GM23338 (cell line): ENCODE measurements around the gene ZMYND8. TPM values are rescaled to one million over a fixed set of nuclear protein-coding genes. Genes with fewer than 3 reads are reported as not detected.

Source experiments
- ATAC-seq: fragments of 200-7000 bp; cut with Tn5 transposase; 3 replicates; pipeline ENCODE4 v1.9.1; 2020
- DNase-seq: peaks from one replicate; pipeline ENCODE4 v3.0.0-alpha.2; 2015; ENCODE audit warnings: low spot score
- H2AFZ ChIP-seq: fragments of 200-600 bp; sonication (generic); 2 replicates; pipeline ENCODE4 v1.8.0; 2016; ENCODE audit warnings: antibody characterized with exemption, mild to moderate bottlenecking, moderate library complexity
- H3F3A ChIP-seq: fragments of 200-600 bp; sonication (generic); replicated peaks from 2 replicates; pipeline ENCODE4 v1.8.0; 2017; ENCODE audit warnings: antibody characterized with exemption, mixed run types, low read depth
- H3K27ac ChIP-seq: fragments of 200-600 bp; sonication (generic); 2 replicates; pipeline ENCODE4 v1.6.1; 2016; ENCODE audit warnings: low read depth
- H3K27me3 ChIP-seq: fragments of 200-600 bp; sonication (generic); 2 replicates; pipeline ENCODE4 v1.8.0; 2016; ENCODE audit warnings: mild to moderate bottlenecking, mixed run types, moderate library complexity; ENCODE audit not compliant: insufficient read depth
- H3K36me3 ChIP-seq: fragments of 200-600 bp; sonication (generic); 2 replicates; pipeline ENCODE4 v1.8.0; 2016; ENCODE audit warnings: mild to moderate bottlenecking; ENCODE audit not compliant: insufficient read depth
- H3K4me1 ChIP-seq: fragments of 200-600 bp; sonication (generic); 2 replicates; pipeline ENCODE4 v1.8.0; 2016; ENCODE audit warnings: mild to moderate bottlenecking, moderate library complexity; ENCODE audit not compliant: insufficient read depth
- H3K4me2 ChIP-seq: fragments of 200-600 bp; sonication (generic); 2 replicates; pipeline ENCODE4 v1.7.1; 2017; ENCODE audit warnings: mixed run types
- H3K4me3 ChIP-seq: fragments of 200-600 bp; sonication (generic); 2 replicates; pipeline ENCODE4 v1.6.1; 2016; ENCODE audit warnings: mixed run types
- H3K79me2 ChIP-seq: fragments of 200-600 bp; sonication (generic); replicated peaks from 2 replicates; pipeline ENCODE4 v1.8.0; 2017; ENCODE audit warnings: mild to moderate bottlenecking; ENCODE audit not compliant: insufficient read depth
- H3K9me2 ChIP-seq: fragments of 200-600 bp; sonication (generic); 2 replicates; pipeline ENCODE4 v1.8.0; 2017; ENCODE audit not compliant: insufficient read depth
- H4K20me1 ChIP-seq: fragments of 200-600 bp; sonication (generic); replicated peaks from 2 replicates; pipeline ENCODE4 v1.8.0; 2017; ENCODE audit warnings: mild to moderate bottlenecking; ENCODE audit not compliant: insufficient read depth
- H3K27ac Mint-ChIP-seq: 2 replicates; pipeline ENCODE4 v1.8.0; 2020; ENCODE audit warnings: inconsistent platforms, mild to moderate bottlenecking, moderate library complexity, mixed read lengths
- H3K27me3 Mint-ChIP-seq: 3 replicates; pipeline ENCODE4 v1.8.0; 2022; ENCODE audit warnings: low read depth, mild to moderate bottlenecking, moderate library complexity, mixed read lengths, inconsistent platforms; ENCODE audit not compliant: insufficient read depth, poor library complexity
- H3K36me3 Mint-ChIP-seq: 3 replicates; pipeline ENCODE4 v1.8.0; 2021; ENCODE audit warnings: low read depth, mild to moderate bottlenecking, inconsistent platforms, moderate library complexity, mixed read lengths
- H3K4me1 Mint-ChIP-seq: 3 replicates; pipeline ENCODE4 v1.8.0; 2020; ENCODE audit warnings: mild to moderate bottlenecking, inconsistent platforms, mixed read lengths
- H3K4me3 Mint-ChIP-seq: 3 replicates; pipeline ENCODE4 v1.8.0; 2021; ENCODE audit warnings: moderate library complexity, mild to moderate bottlenecking, inconsistent platforms, mixed read lengths
- H3K9me3 Mint-ChIP-seq: 3 replicates; pipeline ENCODE4 v1.8.0; 2020; ENCODE audit warnings: moderate library complexity, mild to moderate bottlenecking, inconsistent platforms, mixed read lengths
- CREB1 ChIP-seq: fragments of 250-450 bp; sonication (Bioruptor Pico); IDR thresholded peaks from 2 replicates; pipeline ENCODE4 v1.5.0; 2020; ENCODE audit warnings: low read depth, mild to moderate bottlenecking, moderate library complexity
- EZH2 ChIP-seq: fragments of 200-600 bp; sonication (generic); IDR thresholded peaks from one replicate; pipeline ENCODE4 v1.8.0; 2017; ENCODE audit warnings: antibody characterized with exemption, mild to moderate bottlenecking, low read depth; ENCODE audit not compliant: unreplicated experiment
- EZH2phosphoT487 ChIP-seq: fragments of 200-600 bp; sonication (generic); IDR thresholded peaks from one replicate; pipeline ENCODE4 v1.8.1; 2018; ENCODE audit warnings: antibody characterized with exemption; ENCODE audit not compliant: unreplicated experiment
- NANOG ChIP-seq: IDR thresholded peaks from 2 replicates; pipeline ENCODE4 v1.6.1; 2016; ENCODE audit warnings: antibody characterized with exemption, borderline replicate concordance
- POLR2AphosphoS5 ChIP-seq: IDR thresholded peaks from 2 replicates; pipeline ENCODE4 v1.6.1; 2016; ENCODE audit warnings: antibody characterized with exemption, low read depth
- STAT1 ChIP-seq: IDR thresholded peaks from one replicate; pipeline ENCODE4 v1.6.1; 2016; ENCODE audit warnings: antibody characterized with exemption; ENCODE audit not compliant: unreplicated experiment
- ZNF114 ChIP-seq: fragments of 250-450 bp; sonication (Bioruptor Pico); IDR thresholded peaks from 2 replicates; pipeline ENCODE4 v1.5.0; 2020; ENCODE audit warnings: mild to moderate bottlenecking, moderate library complexity
- polyA plus RNA-seq: library from polyadenylated mRNA; unstranded; fragments of >200 nt; fragmentation: Nextera tagmentation; extraction: Ambion mirVana; gene quantifications from 2 replicates; pipeline ENCODE4 v1.2.1, GENCODE V29; 2016
- total RNA-seq: library from RNA; depleted of rRNA; stranded (reverse); fragments of >200 nt; shearing (Covaris generic); gene quantifications from 2 replicates; pipeline ENCODE4 v1.2.3, GENCODE V29; 2014
- TF ChIP-seq, protein P1 (sequence below): fragments of 250-450 bp; sonication (Bioruptor Pico); IDR thresholded peaks from 2 replicates; pipeline ENCODE4 v1.5.0; 2020; ENCODE audit warnings: mild to moderate bottlenecking, moderate library complexity
- TF ChIP-seq, protein P2 (sequence below): IDR thresholded peaks from 2 replicates; pipeline ENCODE4 v1.6.1; 2016; ENCODE audit warnings: antibody characterized with exemption
- TF ChIP-seq, protein P3 (sequence below), 2 experiments: fragments of 200-600 bp in 1 of 2; sonication (generic) in 1 of 2; conservative IDR thresholded peaks; 2 replicates each; pipeline versions ENCODE4 v1.5.1 to v1.6.1; 2016 to 2017; ENCODE audit warnings: antibody characterized with exemption in 2 of 2, low read depth in 2 of 2, mild to moderate bottlenecking in 2 of 2, moderate library complexity in 1 of 2

ZMYND8 gene
- total and polyA plus RNA-seq, 2 experiments from 2014 or later = 70.9 to 128 TPM

DNA sequence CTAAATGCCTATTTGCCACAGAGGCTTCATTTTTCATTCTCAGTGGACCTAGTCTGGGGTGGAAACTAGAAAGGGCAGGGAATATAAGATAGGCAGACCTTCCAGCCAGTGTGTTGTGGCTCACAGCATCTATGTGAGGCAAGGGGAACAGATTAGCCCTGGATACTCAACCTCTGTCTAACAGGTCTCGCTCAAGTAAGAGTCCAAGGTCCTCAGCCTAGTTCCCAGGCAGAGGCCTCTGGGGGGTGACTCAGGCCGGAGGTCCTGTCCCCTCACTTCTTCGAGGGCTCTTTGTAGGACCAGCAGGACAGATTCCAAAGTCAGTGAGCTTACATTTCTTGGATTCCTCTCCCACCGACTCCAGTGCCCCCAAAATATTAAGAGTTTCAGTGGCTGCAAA lies 106.6 kb downstream of the ZMYND8 start (continued):
- TF ChIP-seq, protein P1, sequence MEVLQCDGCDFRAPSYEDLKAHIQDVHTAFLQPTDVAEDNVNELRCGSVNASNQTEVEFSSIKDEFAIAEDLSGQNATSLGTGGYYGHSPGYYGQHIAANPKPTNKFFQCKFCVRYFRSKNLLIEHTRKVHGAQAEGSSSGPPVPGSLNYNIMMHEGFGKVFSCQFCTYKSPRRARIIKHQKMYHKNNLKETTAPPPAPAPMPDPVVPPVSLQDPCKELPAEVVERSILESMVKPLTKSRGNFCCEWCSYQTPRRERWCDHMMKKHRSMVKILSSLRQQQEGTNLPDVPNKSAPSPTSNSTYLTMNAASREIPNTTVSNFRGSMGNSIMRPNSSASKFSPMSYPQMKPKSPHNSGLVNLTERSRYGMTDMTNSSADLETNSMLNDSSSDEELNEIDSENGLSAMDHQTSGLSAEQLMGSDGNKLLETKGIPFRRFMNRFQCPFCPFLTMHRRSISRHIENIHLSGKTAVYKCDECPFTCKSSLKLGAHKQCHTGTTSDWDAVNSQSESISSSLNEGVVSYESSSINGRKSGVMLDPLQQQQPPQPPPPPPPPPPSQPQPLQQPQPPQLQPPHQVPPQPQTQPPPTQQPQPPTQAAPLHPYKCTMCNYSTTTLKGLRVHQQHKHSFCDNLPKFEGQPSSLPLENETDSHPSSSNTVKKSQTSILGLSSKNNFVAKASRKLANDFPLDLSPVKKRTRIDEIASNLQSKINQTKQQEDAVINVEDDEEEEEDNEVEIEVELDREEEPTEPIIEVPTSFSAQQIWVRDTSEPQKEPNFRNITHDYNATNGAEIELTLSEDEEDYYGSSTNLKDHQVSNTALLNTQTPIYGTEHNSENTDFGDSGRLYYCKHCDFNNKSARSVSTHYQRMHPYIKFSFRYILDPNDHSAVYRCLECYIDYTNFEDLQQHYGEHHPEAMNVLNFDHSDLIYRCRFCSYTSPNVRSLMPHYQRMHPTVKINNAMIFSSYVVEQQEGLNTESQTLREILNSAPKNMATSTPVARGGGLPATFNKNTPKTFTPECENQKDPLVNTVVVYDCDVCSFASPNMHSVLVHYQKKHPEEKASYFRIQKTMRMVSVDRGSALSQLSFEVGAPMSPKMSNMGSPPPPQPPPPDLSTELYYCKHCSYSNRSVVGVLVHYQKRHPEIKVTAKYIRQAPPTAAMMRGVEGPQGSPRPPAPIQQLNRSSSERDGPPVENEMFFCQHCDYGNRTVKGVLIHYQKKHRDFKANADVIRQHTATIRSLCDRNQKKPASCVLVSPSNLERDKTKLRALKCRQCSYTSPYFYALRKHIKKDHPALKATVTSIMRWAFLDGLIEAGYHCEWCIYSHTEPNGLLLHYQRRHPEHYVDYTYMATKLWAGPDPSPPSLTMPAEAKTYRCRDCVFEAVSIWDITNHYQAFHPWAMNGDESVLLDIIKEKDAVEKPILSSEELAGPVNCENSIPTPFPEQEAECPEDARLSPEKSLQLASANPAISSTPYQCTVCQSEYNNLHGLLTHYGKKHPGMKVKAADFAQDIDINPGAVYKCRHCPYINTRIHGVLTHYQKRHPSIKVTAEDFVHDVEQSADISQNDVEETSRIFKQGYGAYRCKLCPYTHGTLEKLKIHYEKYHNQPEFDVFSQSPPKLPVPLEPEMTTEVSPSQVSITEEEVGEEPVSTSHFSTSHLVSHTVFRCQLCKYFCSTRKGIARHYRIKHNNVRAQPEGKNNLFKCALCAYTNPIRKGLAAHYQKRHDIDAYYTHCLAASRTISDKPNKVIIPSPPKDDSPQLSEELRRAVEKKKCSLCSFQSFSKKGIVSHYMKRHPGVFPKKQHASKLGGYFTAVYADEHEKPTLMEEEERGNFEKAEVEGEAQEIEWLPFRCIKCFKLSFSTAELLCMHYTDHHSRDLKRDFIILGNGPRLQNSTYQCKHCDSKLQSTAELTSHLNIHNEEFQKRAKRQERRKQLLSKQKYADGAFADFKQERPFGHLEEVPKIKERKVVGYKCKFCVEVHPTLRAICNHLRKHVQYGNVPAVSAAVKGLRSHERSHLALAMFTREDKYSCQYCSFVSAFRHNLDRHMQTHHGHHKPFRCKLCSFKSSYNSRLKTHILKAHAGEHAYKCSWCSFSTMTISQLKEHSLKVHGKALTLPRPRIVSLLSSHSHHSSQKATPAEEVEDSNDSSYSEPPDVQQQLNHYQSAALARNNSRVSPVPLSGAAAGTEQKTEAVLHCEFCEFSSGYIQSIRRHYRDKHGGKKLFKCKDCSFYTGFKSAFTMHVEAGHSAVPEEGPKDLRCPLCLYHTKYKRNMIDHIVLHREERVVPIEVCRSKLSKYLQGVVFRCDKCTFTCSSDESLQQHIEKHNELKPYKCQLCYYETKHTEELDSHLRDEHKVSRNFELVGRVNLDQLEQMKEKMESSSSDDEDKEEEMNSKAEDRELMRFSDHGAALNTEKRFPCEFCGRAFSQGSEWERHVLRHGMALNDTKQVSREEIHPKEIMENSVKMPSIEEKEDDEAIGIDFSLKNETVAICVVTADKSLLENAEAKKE = no peak
- no peak for TF ChIP-seq NANOG

DNA sequence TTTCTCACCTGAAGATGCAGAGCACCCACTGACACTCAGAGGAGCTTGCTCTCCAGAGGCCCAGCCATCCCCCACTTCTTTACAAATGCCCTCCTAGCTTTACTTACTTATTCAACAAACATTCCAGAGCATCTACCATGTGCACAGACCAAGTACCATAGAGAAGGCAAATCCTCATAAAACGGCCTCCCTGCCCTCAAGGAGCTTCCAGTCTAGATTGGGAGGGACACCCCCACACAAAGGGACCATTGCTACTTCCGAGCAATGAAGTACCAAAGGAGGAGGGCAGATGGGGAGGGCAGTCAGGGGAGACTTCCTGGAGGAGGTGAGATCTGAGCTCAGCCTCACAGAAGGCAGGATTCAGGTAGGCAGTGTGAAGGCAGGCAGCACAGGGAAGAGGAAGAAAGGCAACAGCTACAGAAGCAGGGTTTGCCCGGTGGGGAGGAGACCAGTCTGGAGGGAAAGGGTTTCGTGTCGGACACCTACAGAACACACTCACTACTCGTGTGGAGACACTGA lies 108.0 kb downstream of the ZMYND8 start:
- no peak for ATAC-seq
- H3K27ac Mint-ChIP-seq = no peak overlapping the region
- no peak for DNase-seq
- no peak overlapping the region for H3K4me3 Mint-ChIP-seq
- peaks cover 8% of the 10 kb centered on the region; the same call in 2 of the 3 replicates for H3K4me1 Mint-ChIP-seq
- no peaks in the 10 kb centered on the region for H3K9me3 Mint-ChIP-seq
- peaks cover 17% of the 10 kb centered on the region for H3K27me3 Mint-ChIP-seq
- no peaks in the 10 kb centered on the region for H3K9me2 ChIP-seq
- H3K36me3 Mint-ChIP-seq = peaks cover 98% of the 10 kb centered on the region
- TF ChIP-seq EZH2 (no peak), POLR2AphosphoS5 (no peak)
- H3K79me2 ChIP-seq = peaks cover 88% of the 10 kb centered on the region
- H3K4me2 ChIP-seq = no peak overlapping the region
- peaks cover 65% of the 10 kb centered on the region for H3K36me3 ChIP-seq
- no peaks in the 10 kb centered on the region for H3K4me1 ChIP-seq
- H3F3A ChIP-seq = peaks cover 28% of the 10 kb centered on the region; the same call in 1 of the 2 replicates
- no peak overlapping the region for H3K27ac ChIP-seq
- H2AFZ ChIP-seq = no peak overlapping the region
- no peak overlapping the region for H3K4me3 ChIP-seq
- no peaks in the 10 kb centered on the region for H3K27me3 ChIP-seq
- H4K20me1 ChIP-seq = peaks cover 20% of the 10 kb centered on the region

DNA sequence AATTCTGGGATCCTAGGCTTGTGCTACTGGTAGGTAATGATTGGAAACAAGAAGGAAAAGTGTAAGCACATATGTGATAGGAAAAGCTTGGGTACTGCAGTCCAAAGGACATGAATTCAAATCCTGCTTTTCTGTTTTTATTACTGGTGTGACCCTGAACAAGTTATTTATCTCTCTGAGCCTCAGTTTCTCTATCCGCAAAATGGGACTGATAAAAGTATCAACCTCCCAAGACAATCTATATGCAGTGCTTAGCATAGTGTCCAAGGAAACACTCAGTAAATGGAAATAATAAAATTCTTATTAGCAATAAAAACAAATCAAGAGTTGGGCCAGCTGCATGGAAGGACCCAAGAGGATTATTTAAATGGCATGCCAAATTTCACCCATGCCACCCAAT lies 108.5 kb downstream of the ZMYND8 start:
- ATAC-seq = no peak
- TF ChIP-seq, protein P2, sequence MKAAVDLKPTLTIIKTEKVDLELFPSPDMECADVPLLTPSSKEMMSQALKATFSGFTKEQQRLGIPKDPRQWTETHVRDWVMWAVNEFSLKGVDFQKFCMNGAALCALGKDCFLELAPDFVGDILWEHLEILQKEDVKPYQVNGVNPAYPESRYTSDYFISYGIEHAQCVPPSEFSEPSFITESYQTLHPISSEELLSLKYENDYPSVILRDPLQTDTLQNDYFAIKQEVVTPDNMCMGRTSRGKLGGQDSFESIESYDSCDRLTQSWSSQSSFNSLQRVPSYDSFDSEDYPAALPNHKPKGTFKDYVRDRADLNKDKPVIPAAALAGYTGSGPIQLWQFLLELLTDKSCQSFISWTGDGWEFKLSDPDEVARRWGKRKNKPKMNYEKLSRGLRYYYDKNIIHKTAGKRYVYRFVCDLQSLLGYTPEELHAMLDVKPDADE = no peak
- TF ChIP-seq STAT1 (no peak), CREB1 (CRISPR knock-in tag) (no peak), ZNF114 (no peak), EZH2phosphoT487 (no peak), POLR2AphosphoS5 (no peak), NANOG (no peak), EZH2 (no peak)
- TF ChIP-seq, protein P3, sequence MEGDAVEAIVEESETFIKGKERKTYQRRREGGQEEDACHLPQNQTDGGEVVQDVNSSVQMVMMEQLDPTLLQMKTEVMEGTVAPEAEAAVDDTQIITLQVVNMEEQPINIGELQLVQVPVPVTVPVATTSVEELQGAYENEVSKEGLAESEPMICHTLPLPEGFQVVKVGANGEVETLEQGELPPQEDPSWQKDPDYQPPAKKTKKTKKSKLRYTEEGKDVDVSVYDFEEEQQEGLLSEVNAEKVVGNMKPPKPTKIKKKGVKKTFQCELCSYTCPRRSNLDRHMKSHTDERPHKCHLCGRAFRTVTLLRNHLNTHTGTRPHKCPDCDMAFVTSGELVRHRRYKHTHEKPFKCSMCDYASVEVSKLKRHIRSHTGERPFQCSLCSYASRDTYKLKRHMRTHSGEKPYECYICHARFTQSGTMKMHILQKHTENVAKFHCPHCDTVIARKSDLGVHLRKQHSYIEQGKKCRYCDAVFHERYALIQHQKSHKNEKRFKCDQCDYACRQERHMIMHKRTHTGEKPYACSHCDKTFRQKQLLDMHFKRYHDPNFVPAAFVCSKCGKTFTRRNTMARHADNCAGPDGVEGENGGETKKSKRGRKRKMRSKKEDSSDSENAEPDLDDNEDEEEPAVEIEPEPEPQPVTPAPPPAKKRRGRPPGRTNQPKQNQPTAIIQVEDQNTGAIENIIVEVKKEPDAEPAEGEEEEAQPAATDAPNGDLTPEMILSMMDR (conservative IDR thresholded peaks at IDR 0.05; ENCODE audit: low read depth in 2 of 2) = no peak

More for the DNA sequence above, 108.5 kb downstream of the ZMYND8 start:
- no peak overlapping the region for H3K4me3 Mint-ChIP-seq
- peaks cover 7% of the 10 kb centered on the region; the same call in 2 of the 3 replicates for H3K4me1 Mint-ChIP-seq
- Histone ChIP-seq H3K27me3 (no peaks in the 10 kb centered on the region), H3K4me3 (no peak overlapping the region), H4K20me1 (peaks cover 23% of the 10 kb centered on the region), H2AFZ (no peak overlapping the region), H3K79me2 (peaks cover 90% of the 10 kb centered on the region), H3K4me1 (no peaks in the 10 kb centered on the region), H3K9me2 (no peaks in the 10 kb centered on the region), H3F3A (peaks cover 28% of the 10 kb centered on the region; the same call in 1 of the 2 replicates), H3K27ac (no peak overlapping the region), H3K4me2 (no peak overlapping the region), H3K36me3 (peaks cover 60% of the 10 kb centered on the region)
- H3K9me3 Mint-ChIP-seq = no peaks in the 10 kb centered on the region
- no peak overlapping the region for H3K27ac Mint-ChIP-seq
- DNase-seq = no peak
- peaks cover 99% of the 10 kb centered on the region for H3K36me3 Mint-ChIP-seq
- peaks cover 17% of the 10 kb centered on the region for H3K27me3 Mint-ChIP-seq
